GM18511 (cell line): Measurements from ENCODE around the gene ZNF28.
A peak's percentile ranks its signal among the peaks of the same experiment; 100 is the strongest.
"Not testable (repeated sequence)": the region's sequence is repeated elsewhere in the genome, so short reads cannot be mapped to it uniquely, and the experiment has no call there.

ENCODE experiments used
- ATAC-seq: cut with Tn5 transposase; IDR thresholded peaks from one replicate; pipeline ENCODE4 v1.9.1; 2021; ENCODE audit warnings: mild to moderate bottlenecking, moderate library complexity; ENCODE audit not compliant: unreplicated experiment

Gene ZNF28

DNA sequence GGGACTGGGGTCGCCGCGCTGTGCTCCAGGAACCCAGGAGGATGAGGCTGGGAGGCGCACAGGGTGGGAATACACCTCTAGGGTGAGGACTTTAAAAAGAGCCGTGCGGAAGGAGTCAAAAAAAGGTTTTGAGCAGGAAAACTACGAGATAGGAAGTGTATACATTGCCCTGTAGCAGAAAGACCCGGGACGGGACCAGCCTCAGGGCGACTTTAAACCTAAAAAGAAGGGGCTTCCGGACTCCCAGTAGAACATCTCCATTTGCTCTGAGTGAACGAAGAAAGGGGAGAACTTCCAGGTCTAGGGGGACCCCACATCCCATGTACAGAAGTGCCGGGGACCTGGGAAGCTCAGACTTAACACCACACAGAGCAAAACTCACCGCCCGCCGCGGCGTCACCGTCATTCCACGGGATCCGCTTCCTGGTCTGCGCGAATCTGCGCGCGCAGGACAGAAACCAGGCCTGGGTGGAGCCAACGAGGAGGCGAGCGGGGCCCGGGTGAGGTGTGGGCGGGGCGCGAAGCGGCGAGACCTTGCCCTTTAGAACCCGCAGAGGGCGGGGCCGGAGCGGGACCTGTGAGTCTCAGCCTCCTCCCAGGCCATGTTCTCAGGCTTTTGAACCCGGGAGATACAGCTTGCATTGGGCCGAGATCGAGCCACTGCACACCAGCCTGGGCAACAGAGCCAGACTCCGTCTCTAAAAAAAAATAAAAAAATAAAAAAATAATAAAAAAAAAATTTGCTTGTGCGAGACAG lies at the start of gene ZNF28:
ZNF28 (minus strand) TSS at position 430 of the 757 bp plus-strand sequence. CDS start 3,675 bp downstream, outside the sequence.
- peak; percentile 98 for ATAC-seq

GRCh38 chr19:52868031-52868430 lies 46.6 kb upstream of the ZNF28 start:
- ATAC-seq: not testable (repeated sequence)

- ATAC-seq: peak; percentile 98
Observed at GRCh38 chr19:52857378-52858191, 36.2 kb upstream of the ZNF28 start, which contains the start of gene ZNF468. Gene ZNF468, minus strand, starts transcription at chr19:52857619. Its CDS starts 3,347 bp downstream, at chr19:52854272.

DNA sequence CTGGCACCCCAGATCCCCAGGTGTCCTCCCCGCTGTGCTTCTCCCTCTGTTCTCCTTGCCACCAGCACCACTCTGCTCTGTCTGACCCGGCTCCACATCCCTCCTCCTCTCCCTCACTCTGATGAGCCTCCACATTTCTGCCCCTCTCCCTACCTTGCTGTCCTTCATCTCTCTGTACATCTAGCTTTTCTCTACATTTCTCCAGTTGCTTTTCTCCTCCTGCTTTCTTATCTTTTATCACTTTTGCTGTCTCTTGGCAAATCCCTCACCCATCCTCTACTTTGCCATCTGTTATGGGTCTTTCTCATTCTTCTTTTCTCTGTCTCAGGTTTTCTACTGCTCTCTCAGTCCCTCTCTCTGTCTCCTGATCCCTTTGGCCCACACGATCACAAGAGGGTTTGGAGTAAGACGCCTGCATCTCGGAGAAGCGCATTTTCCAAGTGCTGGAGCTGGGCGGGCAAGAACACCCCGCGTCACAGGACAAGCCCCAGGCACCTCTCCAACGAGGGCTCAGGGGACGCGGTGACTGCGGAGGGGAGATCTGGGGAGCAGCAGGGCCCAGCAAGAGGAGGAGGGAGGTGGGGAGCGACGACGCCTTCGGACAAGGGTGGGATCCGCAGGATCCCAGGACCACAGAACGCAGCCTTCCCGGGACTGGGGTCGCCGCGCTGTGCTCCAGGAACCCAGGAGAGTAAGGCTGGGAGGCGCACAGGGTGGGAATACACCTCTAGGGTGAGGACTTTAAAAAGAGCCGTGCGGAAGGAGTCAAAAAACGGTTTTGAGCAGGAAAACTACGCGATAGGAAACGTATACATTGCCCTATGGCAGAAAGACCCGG lies 35.3 kb upstream of the ZNF28 start:
- ATAC-seq: peak; percentile 25

DNA sequence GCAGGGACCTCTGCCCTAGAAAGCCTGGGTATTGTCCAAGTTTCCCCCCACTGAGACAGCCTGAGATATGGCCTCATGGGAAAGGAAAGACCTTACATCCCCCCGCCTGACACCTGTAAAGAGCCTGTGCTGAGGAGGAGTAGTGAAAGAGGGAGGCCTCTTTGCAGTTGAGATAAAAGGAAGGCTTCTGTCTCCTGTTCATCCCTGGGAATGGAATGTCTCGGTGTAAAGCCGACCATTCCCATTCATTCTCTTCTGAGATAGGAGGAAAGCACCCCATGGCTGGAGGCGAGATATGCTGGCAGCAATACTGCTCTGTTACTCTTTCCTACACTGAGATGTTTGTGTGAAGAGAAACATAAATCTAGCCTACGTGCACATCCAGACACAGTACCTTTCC lies 25.9 kb upstream of the ZNF28 start:
- not testable (repeated sequence) for ATAC-seq

DNA sequence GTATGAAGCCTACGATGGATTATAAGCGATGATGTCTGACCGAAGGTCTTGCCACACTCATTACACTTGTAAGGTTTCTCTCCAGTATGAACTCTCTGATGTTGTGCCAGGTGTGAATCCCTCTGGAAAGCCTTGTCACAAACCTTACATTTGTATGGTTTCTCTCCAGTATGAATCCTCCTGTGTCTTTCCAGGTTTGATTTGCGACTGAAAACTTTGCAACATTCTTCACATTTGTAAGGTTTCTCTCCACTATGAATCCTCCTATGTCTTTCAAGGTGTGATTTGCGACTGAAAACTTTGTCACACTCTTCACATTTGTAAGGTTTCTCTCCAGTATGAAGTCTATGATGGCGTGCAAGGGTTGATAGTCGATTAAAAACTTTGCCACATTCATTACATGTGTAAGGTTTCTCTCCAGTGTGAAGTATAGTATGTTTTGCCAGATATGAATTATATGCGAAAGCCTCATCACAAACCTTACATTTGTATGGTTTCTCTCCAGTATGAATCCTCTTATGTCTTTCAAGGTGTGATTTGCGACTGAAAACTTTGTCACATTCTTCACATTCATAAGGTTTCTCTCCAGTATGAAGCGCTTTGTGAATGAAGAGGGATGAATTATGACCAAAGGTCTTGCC lies 19.5 kb upstream of the ZNF28 start:
- ATAC-seq: not testable (repeated sequence)

DNA sequence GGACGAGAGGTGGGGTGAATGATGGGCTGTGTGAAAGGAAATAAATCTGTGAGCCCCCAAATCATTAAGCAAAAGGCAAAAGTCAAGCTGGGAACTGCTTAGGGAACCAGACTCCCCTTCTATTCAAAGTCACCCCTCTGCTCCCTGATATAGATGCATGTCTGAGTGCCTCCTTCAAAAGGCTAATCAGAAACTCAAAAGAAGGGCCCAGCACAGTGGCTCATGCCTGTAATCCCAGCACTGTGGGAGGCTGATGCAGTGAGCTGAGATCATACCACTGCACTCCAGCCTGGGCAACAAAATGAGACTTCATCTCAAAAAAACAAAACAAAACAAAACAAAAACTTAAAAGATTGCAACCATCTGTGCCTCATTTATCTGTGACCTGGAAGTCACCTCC lies 12.9 kb upstream of the ZNF28 start:
- not testable (repeated sequence) for ATAC-seq

GRCh38 chr19:52833541-52833940 lies 12.1 kb upstream of the ZNF28 start:
- ATAC-seq: not testable (repeated sequence)

GRCh38 chr19:52829866-52830265 lies 8.4 kb upstream of the ZNF28 start:
- ATAC-seq: not testable (repeated sequence)

GRCh38 chr19:52825765-52826164 lies 4.3 kb upstream of the ZNF28 start:
- ATAC-seq: no peak

DNA sequence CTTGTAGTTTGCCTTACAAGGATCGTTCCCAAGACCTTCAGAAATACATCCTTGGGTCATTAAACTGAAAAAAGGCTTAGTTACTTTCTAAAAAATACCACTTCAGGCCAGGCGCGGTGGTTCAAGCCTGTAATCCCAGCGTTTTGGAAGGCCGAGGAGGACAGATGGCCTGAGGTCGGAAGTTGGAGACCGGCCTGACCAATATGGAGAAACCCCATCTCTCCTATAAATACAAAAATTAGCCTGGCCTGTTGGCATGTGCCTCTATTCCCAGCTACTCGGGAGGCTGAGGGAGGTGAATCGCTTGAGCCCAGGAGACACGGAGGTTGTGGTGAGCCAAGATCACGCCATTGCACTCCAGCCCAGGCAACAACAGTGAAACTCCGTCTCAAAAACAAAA lies 2.2 kb upstream of the ZNF28 start:
- ATAC-seq: no peak

DNA sequence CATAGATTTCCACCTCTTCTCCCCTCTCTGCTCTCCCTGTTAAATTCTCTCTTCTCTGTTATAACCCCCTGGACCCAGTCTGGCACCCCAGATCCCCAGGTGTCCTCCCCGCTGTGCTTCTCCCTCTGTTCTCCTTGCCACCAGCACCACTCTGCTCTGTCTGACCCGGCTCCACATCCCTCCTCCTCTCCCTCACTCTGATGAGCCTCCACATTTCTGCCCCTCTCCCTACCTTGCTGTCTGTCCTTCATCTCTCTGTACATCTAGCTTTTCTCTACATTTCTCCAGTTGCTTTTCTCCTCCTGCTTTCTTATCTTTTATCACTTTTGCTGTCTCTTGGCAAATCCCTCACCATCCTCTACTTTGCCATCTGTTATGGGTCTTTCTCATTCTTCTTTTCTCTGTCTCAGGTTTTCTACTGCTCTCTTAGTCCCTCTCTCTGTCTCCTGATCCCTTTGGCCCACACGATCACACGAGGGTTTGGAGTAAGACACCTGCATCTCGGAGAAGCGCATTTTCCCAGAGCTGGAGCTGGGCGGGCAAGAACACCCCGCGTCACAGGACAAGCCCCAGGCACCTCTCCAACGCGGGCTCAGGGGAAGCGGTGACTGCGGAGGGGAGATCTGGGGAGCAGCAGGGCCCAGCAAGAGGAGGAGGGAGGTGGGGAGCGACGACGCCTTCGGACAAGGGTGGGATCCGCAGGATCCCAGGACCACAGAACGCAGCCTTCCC lies 795 bp downstream of the ZNF28 start:
- peak; percentile 58 for ATAC-seq

- no peak for ATAC-seq
Observed at GRCh38 chr19:52809801-52810200, 11.6 kb downstream of the ZNF28 start.

DNA sequence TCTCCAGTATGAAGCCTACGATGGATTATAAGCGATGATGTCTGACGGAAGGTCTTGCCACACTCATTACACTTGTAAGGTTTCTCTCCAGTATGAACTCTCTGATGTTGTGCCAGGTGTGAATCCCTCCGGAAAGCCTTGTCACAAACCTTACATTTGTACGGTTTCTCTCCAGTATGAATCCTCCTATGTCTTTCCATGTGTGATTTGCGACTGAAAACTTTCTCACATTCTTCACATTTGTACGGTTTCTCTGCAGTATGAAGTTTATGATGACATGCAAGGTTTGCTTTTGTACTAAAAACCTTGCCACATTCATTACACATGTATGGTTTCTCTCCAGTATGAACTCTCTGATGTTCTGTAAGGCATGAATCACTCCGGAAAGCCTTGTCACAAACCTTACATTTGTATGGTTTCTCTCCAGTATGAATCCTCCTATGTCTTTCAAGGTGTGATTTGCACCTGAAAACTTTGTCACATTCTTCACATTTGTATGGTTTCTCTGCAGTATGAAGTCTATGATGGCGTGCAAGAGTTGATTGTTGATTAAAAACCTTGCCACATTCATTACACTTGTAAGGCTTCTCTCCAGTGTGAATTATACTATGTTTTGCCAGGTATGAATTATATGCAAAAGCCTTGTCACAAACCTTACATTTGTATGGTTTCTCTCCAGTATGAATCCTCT lies 21.3 kb downstream of the ZNF28 start:
- not testable (repeated sequence) for ATAC-seq

- ATAC-seq: no peak
Observed at GRCh38 chr19:52789440-52789839, 32.0 kb downstream of the ZNF28 start.

DNA sequence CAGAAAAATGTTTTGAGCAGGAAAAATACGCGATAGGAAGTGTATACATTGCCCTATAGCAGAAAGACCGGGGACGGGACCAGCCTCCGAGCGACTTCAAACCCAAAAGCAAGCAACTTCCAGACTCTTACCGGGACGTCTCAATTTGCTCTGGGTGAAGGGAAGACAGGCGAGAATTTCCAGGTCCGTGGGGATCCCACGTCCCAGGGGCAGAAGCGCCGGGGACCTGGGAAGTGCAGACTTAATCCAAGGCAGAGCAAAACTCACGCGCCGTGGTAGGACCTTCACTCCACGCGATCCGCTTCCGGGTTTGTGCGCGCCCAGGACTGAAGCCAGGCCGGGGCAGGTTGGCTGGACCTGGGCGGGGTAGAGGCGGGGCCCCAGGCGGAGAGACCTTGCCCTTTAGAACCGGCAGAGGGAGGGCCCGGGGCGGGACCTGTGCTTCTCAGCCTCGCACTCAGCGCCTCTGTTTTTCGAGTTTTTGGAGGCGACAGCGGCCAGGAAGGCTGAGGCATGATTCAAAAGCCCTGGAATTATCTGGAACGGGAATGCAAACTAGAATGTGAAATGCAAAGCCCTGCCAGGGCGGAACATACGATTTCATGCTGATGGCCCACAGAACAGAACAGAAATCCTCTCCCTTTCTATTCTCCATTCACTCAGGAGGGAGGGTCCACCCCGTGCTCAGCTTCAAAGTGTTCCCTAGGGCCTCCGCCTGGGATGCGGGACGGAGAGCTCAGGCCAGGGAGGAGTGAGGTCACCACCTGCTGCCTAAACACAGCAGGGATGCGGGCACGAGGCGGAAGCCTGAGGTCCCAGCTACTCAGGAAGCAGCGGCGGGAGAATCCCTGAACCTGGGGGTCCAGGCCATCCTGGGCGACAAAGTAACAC lies 34.7 kb downstream of the ZNF28 start, which contains the start of gene ZNF600:
ZNF600 (minus strand) TSS at position 328 of the 891 bp plus-strand sequence. CDS start 7,903 bp downstream, outside the sequence.
- ATAC-seq: peak; percentile 98

DNA sequence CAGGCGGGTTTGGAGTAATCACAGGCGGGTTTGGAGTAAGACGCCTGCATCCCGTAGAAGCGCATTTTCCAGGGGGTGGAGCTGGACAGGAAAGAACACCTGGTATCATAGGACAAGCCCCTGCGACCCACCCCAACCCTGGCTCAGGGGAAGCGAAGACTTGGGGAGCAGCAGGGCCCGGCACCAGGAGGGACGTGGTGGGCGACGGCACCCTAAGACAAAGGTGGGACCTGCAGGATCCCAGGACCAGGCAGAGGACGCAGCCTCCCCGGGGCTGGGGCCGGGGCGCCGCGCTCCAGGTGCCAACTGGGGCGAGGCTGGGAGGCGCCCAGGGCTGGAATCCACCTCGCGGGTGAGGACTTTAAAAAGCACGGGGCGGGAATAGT lies 35.4 kb downstream of the ZNF28 start:
- peak; percentile 38 for ATAC-seq

GRCh38 chr19:52785506-52785905 lies 35.9 kb downstream of the ZNF28 start:
- ATAC-seq: no peak
